Measurements from ENCODE around the gene GJC2.

DNA sequence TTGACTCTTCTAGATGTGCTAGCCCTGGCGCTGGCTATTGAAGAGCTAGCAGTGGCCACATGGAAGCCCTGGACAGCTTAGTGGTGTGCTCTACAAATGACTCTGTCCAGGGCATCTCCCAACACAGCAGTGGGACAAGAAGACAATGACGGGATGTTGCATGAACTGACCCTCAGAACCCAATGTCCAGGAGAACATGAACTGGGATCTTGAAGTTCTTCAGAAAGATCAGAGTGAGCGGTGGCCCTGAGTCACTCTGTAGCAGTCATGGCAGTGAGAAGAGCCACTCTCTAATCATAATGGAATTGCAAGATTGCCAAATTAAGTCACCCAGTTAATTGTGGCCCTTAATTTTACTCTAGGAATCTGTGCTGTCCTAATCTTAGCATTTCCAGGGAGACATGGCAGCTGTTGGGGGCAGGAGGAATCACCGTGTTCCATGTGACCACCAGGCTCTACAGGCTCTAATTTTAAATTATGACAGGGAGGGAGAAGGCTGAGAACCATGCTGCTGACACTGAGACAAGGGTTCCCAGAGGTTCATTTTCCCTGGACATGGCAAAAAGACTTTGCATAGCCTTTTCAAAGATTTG lies 47.9 kb downstream of the GJC2 start:
- TF ChIP-seq, protein P1, sequence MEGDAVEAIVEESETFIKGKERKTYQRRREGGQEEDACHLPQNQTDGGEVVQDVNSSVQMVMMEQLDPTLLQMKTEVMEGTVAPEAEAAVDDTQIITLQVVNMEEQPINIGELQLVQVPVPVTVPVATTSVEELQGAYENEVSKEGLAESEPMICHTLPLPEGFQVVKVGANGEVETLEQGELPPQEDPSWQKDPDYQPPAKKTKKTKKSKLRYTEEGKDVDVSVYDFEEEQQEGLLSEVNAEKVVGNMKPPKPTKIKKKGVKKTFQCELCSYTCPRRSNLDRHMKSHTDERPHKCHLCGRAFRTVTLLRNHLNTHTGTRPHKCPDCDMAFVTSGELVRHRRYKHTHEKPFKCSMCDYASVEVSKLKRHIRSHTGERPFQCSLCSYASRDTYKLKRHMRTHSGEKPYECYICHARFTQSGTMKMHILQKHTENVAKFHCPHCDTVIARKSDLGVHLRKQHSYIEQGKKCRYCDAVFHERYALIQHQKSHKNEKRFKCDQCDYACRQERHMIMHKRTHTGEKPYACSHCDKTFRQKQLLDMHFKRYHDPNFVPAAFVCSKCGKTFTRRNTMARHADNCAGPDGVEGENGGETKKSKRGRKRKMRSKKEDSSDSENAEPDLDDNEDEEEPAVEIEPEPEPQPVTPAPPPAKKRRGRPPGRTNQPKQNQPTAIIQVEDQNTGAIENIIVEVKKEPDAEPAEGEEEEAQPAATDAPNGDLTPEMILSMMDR (IDR thresholded peaks at IDR 0.05): no peak
- no peak for TF ChIP-seq EP300 (IDR thresholded peaks at IDR 0.05)

All from tibial nerve (tissue), 4 donors.